ENCODE data around the gene BLMH. TPM values are rescaled to one million over a fixed set of nuclear protein-coding genes. Genes with fewer than 3 reads are reported as not detected.

BLMH gene
- total and polyA plus RNA-seq, 10 of the 15 experiments (the other 5 are each of a cell fraction or from before 2014, with no cell fraction given): 16.1 to 63.9 (median 54.0) TPM

DNA sequence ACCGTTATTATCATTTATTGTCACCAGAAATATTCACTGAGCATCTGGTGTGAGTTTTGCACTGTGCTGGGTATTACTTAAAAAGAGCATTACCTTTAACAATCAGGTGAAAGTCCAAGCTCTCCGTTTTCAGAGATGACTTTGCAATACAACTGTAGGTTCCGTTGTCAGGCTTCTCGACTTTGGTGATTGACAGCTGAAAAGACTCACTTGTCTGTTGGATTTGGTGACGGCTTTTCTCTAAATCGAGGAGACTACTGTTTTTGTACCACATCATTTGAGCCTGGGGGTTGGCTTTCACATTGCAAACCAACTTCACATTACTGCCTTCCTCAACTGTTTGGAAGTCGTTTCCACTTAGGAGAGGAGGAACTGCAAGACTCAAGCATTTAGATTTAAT, 33.0 kb upstream of the BLMH start:
- TF ChIP-seq CBX3 (IDR thresholded peaks at IDR 0.05; ENCODE audit: borderline replicate concordance, low read depth): no peak
- no peak for TF ChIP-seq CBFB (IDR thresholded peaks at IDR 0.05; ENCODE audit: low read depth)
- no peak for TF ChIP-seq MXI1 (IDR thresholded peaks at IDR 0.05; ENCODE audit: low read depth, low read length)
- Histone ChIP-seq H3K4me2 (ENCODE audit: control insufficient read depth, insufficient read depth) (no peak overlapping the region), H3K9ac (ENCODE audit: control insufficient read depth, insufficient read depth, low read length) (no peak overlapping the region), H4K20me1 (ENCODE audit: control insufficient read depth, insufficient read depth) (no peaks in the 10 kb centered on the region), H3K9me3 (replicated peaks; ENCODE audit: control insufficient read depth, insufficient read depth, low read length) (no peaks in the 10 kb centered on the region), H3K36me3 (ENCODE audit: control insufficient read depth in 2 of 2, insufficient read depth in 2 of 2, low read length in 1 of 2) (no peaks in the 10 kb centered on the region), H3K4me3 (no peak overlapping the region), H2AFZ (ENCODE audit: control insufficient read depth, low read depth, low read length) (no peak overlapping the region), H3K27me3 (replicated peaks in 1 of 2; ENCODE audit: control insufficient read depth in 2 of 2, insufficient read depth in 2 of 2, low read length in 1 of 2) (no peaks in the 10 kb centered on the region; a peak in 1 of 4 replicates), H3K27ac (ENCODE audit: control insufficient read depth, insufficient read depth) (no peak overlapping the region), H3K4me1 (ENCODE audit: control insufficient read depth, insufficient read depth, low read length) (peaks cover 17% of the 10 kb centered on the region), H3K79me2 (ENCODE audit: control insufficient read depth, insufficient read depth, low read length) (no peaks in the 10 kb centered on the region)
- no peak for DNase-seq (ENCODE audit: low read depth, low spot score)
- intact Hi-C loops (cut with micrococcal nuclease; ENCODE audit: unreplicated experiment): no loop called here
- ATAC-seq: no peak
- SMC1A ChIA-PET (ENCODE audit: uncharacterized antibody, unreplicated experiment): interaction anchor here (1.6 kb wide), 2 partner anchors 16 to 33 kb away, joined by 3 to 6 read pairs; partner anchors contain the start of gene BLMH
- BruUV-seq (replicated peaks): no TSS peak
- RAD21 ChIA-PET (ENCODE audit: unreplicated experiment): no interaction called here
- CTCF ChIA-PET: interaction anchor here (2.8 to 3.5 kb wide), 3 partner anchors 12 to 220 kb away, joined by 12 to 28 read pairs (median 16); no protein-coding TSS in a partner anchor
- in situ Hi-C loops (cut with MboI): no loop called here
- no peak for FAIRE-seq
- POLR2A ChIA-PET: no interaction called here
- WGBS (ENCODE audit: insufficient coverage, insufficient replicate concordance, low lambda C conversion rate, missing lambda C conversion rate): 54% methylated on average over 7 of the region's 7 CpGs

- H3K4me3 ChIP-seq: no peak overlapping the region
- DNase-seq (ENCODE audit: low read depth, low spot score): no peak
Measured at GRCh38 chr17:30323895-30324319, 32.2 kb upstream of the BLMH start.

More at GRCh38 chr17:30323895-30324319, 32.2 kb upstream of the BLMH start:
- Histone ChIP-seq H3K36me3 (ENCODE audit: control insufficient read depth in 2 of 2, insufficient read depth in 2 of 2, low read length in 1 of 2) (no peaks in the 10 kb centered on the region), H3K9ac (ENCODE audit: control insufficient read depth, insufficient read depth, low read length) (no peak overlapping the region), H3K9me3 (replicated peaks; ENCODE audit: control insufficient read depth, insufficient read depth, low read length) (no peaks in the 10 kb centered on the region), H2AFZ (ENCODE audit: control insufficient read depth, low read depth, low read length) (no peak overlapping the region), H3K4me2 (ENCODE audit: control insufficient read depth, insufficient read depth) (peak overlapping the region; percentile 49; the same call in 1 of the 2 replicates), H4K20me1 (ENCODE audit: control insufficient read depth, insufficient read depth) (no peaks in the 10 kb centered on the region), H3K27me3 (replicated peaks in 1 of 2; ENCODE audit: control insufficient read depth in 2 of 2, insufficient read depth in 2 of 2, low read length in 1 of 2) (no peaks in the 10 kb centered on the region; a peak in 1 of 4 replicates), H3K27ac (ENCODE audit: control insufficient read depth, insufficient read depth) (no peak overlapping the region), H3K4me1 (ENCODE audit: control insufficient read depth, insufficient read depth, low read length) (peaks cover 17% of the 10 kb centered on the region), H3K79me2 (ENCODE audit: control insufficient read depth, insufficient read depth, low read length) (no peaks in the 10 kb centered on the region)
- ChIA-PET POLR2A (interaction anchor here (1.0 to 1.3 kb wide), 2 partner anchors 11 to 32 kb away, joined by 4 read pairs; partner anchors contain the start of gene BLMH), RAD21 (ENCODE audit: unreplicated experiment) (interaction anchor here (0.6 to 1.4 kb wide), 8 partner anchors 11 to 393 kb away, joined by 3 to 7 read pairs (median 4); no protein-coding TSS in a partner anchor), CTCF (interaction anchor here (0.7 to 3.5 kb wide), 8 partner anchors 8 to 219 kb away, joined by 3 to 28 read pairs (median 8); partner anchors contain the start of gene TMIGD1), SMC1A (ENCODE audit: uncharacterized antibody, unreplicated experiment) (interaction anchor here (0.9 to 2.9 kb wide), 15 partner anchors 8 to 219 kb away, joined by 3 to 12 read pairs (median 5); partner anchors contain the start of gene BLMH)
- TF ChIP-seq, protein P1, sequence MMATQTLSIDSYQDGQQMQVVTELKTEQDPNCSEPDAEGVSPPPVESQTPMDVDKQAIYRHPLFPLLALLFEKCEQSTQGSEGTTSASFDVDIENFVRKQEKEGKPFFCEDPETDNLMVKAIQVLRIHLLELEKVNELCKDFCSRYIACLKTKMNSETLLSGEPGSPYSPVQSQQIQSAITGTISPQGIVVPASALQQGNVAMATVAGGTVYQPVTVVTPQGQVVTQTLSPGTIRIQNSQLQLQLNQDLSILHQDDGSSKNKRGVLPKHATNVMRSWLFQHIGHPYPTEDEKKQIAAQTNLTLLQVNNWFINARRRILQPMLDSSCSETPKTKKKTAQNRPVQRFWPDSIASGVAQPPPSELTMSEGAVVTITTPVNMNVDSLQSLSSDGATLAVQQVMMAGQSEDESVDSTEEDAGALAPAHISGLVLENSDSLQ (IDR thresholded peaks at IDR 0.05): 0 out of 2 replicates have a peak, but pooled peaks have one; percentile 11
- TF ChIP-seq ZNF24 (IDR thresholded peaks at IDR 0.05) (peak; percentile 81; the same call in 1 of the 2 replicates), IKZF2 (IDR thresholded peaks at IDR 0.05) (peak in 1 of 2 experiments; percentile 3; a peak in 1 of 4 replicates), SMC3 (IDR thresholded peaks at IDR 0.05; ENCODE audit: borderline replicate concordance, low read length) (no peak), ATF7 (IDR thresholded peaks at IDR 0.05; ENCODE audit: low read depth) (0 out of 2 replicates have a peak, but pooled peaks have one; percentile 20)
- peak; percentile 86 for ATAC-seq
- no peak for FAIRE-seq
- BruUV-seq (replicated peaks): no TSS peak
- in situ Hi-C loops (cut with MboI) (no loop called here), intact Hi-C loops (cut with micrococcal nuclease; ENCODE audit: unreplicated experiment) (no loop called here)

All from GM12878 (cell line).